AG09309 (cell line): Measurements from ENCODE around the gene ABTB2.

ENCODE experiments used
- DNase-seq: peaks from one replicate; pipeline ENCODE4 v3.0.0-alpha.2; 2010; ENCODE audit warnings: low read depth
- H3K4me3 ChIP-seq: 2 replicates; pipeline ENCODE4 v1.5.1; 2011; ENCODE audit warnings: mild to moderate bottlenecking, low read depth, low read length, moderate library complexity; ENCODE audit not compliant: control insufficient read depth
- CTCF ChIP-seq: IDR thresholded peaks from 2 replicates; pipeline ENCODE4 v1.5.1; 2011; ENCODE audit warnings: mild to moderate bottlenecking, low read depth, low read length, inconsistent platforms; ENCODE audit not compliant: insufficient read depth, control insufficient read depth; ENCODE audit errors: missing control alignments

The ABTB2 gene

GRCh38 chr11:34363363-34364084 is 5.7 kb upstream of the ABTB2 start:
- no peak for TF ChIP-seq CTCF
- DNase-seq: no peak
- H3K4me3 ChIP-seq: no peak overlapping the region

GRCh38 chr11:34360046-34360445 is 2.2 kb upstream of the ABTB2 start:
- no peak for TF ChIP-seq CTCF
- DNase-seq: no peak

GRCh38 chr11:34359548-34359891 is 1.7 kb upstream of the ABTB2 start:
- TF ChIP-seq CTCF: no peak
- DNase-seq: no peak
- H3K4me3 ChIP-seq: no peak overlapping the region

More at GRCh38 chr11:34360046-34360445, 2.2 kb upstream of the ABTB2 start:
- H3K4me3 ChIP-seq: no peak overlapping the region

GRCh38 chr11:34358728-34359547 is 1.1 kb upstream of the ABTB2 start:
- peak; percentile 72 for TF ChIP-seq CTCF
- H3K4me3 ChIP-seq: peak overlapping the region; percentile 52
- DNase-seq: no peak

GRCh38 chr11:34358258-34358727 is 483 bp upstream of the ABTB2 start:
- DNase-seq: no peak
- peak overlapping the region; percentile 39 for H3K4me3 ChIP-seq
- TF ChIP-seq CTCF: no peak

- peak overlapping the region; percentile 54 for H3K4me3 ChIP-seq
- no peak for TF ChIP-seq CTCF
- DNase-seq: no peak
Observed at GRCh38 chr11:34356913-34357700, 703 bp downstream of the ABTB2 start.
